Spleen (tissue), 11 donors: Measurements from ENCODE around the gene CPNE2. TPM values are rescaled to one million over a fixed set of nuclear protein-coding genes. Genes with fewer than 3 reads are reported as not detected.

Experiments used
- DNase-seq: peaks from one replicate; pipeline ENCODE4 v3.0.0-alpha.2; 2020
- H3K27ac ChIP-seq, 8 donors: fragments of 200-600 bp; sonication (generic) in 7 of 8; 1 replicate in 4 of 8; 2 replicates in 4 of 8; pipeline versions ENCODE4 v1.5.0 to v1.8.0; 2016 to 2021; ENCODE audit warnings: inconsistent platforms in 4 of 8, mild to moderate bottlenecking in 4 of 8, moderate library complexity in 1 of 8
- H3K27me3 ChIP-seq, 7 donors: fragments of 200-600 bp; sonication (generic) in 6 of 7; replicated peaks in 1 of 7; 1 replicate in 4 of 7; 2 replicates in 3 of 7; pipeline versions ENCODE4 v1.5.0 to v1.8.0; 2016 to 2021; ENCODE audit warnings: inconsistent platforms in 3 of 7, mild to moderate bottlenecking in 1 of 7
- H3K36me3 ChIP-seq, 6 donors: fragments of 200-600 bp; sonication (generic) in 5 of 6; 1 replicate in 4 of 6; 2 replicates in 2 of 6; pipeline versions ENCODE4 v1.5.0 to v1.8.0; 2016 to 2021; ENCODE audit warnings: inconsistent platforms in 2 of 6
- H3K4me1 ChIP-seq, 6 donors: fragments of 200-600 bp; sonication (generic) in 5 of 6; 1 replicate in 3 of 6; 2 replicates in 3 of 6; pipeline versions ENCODE4 v1.5.0 to v1.8.0; 2016 to 2021; ENCODE audit warnings: inconsistent platforms in 3 of 6
- H3K4me3 ChIP-seq, 8 donors: fragments of 200-600 bp; sonication (generic) in 7 of 8; 1 replicate in 4 of 8; 2 replicates in 4 of 8; pipeline versions ENCODE4 v1.5.0 to v1.8.0; 2016 to 2021; ENCODE audit warnings: inconsistent platforms in 4 of 8, mild to moderate bottlenecking in 4 of 8, moderate library complexity in 2 of 8
- H3K9me3 ChIP-seq, 8 donors: fragments of 200-600 bp; sonication (generic) in 7 of 8; 1 replicate in 4 of 8; 2 replicates in 4 of 8; pipeline versions ENCODE4 v1.5.0 to v1.8.0; 2016 to 2021; ENCODE audit warnings: inconsistent platforms in 4 of 8
- CTCF ChIP-seq, 11 experiments: fragments of 200-600 bp in 7 of 11; fragments of 450-650 bp in 4 of 11; sonication (generic) in 4 of 11; IDR thresholded peaks in 8 of 11; conservative IDR thresholded peaks in 3 of 11; 1 replicate in 7 of 11; 2 replicates in 4 of 11; pipeline versions ENCODE4 v1.4.0 to v1.8.0; 2016 to 2021; ENCODE audit warnings: antibody characterized with exemption in 11 of 11, inconsistent platforms in 4 of 11, mild to moderate bottlenecking in 1 of 11
- POLR2A ChIP-seq, 3 donors: fragments of 450-650 bp; IDR thresholded peaks; one replicate each; pipeline ENCODE4 v1.5.1; 2017; ENCODE audit warnings: antibody characterized with exemption in 3 of 3, mild to moderate bottlenecking in 1 of 3
- POLR2AphosphoS5 ChIP-seq, 3 donors: sonication (generic); formaldehyde crosslinking; IDR thresholded peaks; one replicate each; pipeline ENCODE4 v1.5.1; 2017; ENCODE audit warnings: antibody characterized with exemption in 3 of 3
- WGBS, 5 donors: extraction: QIAGEN DNeasy Blood & Tissue Kit in 3 of 5; methylation state at CpG; one replicate each; pipeline versions ENCODE4 v1.1.5 to v1.1.7; 2013 to 2018; 5-methylcytosine and 5-hydroxymethylcytosine counted together
- intact Hi-C: fragments of 100-400 bp; cut with DNase I; formaldehyde crosslinking; loops from one replicate; pipeline ENCODE4 v1.15.0; 2023; ENCODE audit warnings: low total_unique reads
- polyA plus RNA-seq, 3 donors: library from polyadenylated mRNA; stranded (reverse); fragments of 200-250 nt; gene quantifications; one replicate each; pipeline ENCODE4 v1.2.1, GENCODE V29; 2013
- total RNA-seq, 7 donors: library from RNA; depleted of rRNA in 3 of 7; stranded (reverse); fragments of >200 nt in 3 of 7; fragmentation: NEBNext Ultra II Directional in 4 of 7; extraction: Animal tissue kit (Norgen Biotek cat#: 25700) in 4 of 7; gene quantifications; one replicate each; pipeline versions ENCODE4 v1.1.0 to v1.2.1, GENCODE V29; 2016 to 2021
- donor health status: healthy with polysubstance abuse.
- donor health status: DM: no; HTN: no; CAD: no; lungs with moderate emphysema.
- donor health status: DM: no; HTN: no; CAD: no.
- donor health status: Bipolar disorder and iron deficiency.
- donor health status: healthy.
- donor health status: DM: no; HTN: no; CAD: no.
- donor health status: DM: yes; HTN: yes; CAD: no.

Gene CPNE2
- total and polyA plus RNA-seq, 10 donors, result 13.3 to 46.5 (median 31.8) TPM

DNA sequence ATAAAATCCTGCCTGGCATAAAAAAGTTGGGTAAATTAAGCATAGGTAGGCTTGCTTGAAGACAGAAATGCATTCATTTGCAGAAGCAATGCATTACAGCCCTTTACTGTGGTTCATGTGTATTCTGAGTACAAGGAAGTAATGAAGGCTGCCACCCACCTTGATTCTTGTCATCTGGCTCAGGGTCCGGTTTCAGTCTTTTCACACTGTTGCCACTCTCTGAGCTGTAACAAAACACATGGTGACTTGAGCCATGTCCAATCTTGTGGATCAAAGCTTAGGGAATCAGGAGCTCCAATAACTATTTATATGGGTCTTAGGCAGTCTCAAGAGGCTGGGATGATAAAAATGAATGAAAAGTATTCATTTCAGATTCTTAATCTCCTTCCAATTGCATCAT is 71.5 kb downstream of the CPNE2 start:
- Histone ChIP-seq H3K9me3 (no peaks in the 10 kb centered on the region), H3K4me1 (peaks cover 0 to 50% (median 28%) of the 10 kb centered on the region in 6 donors), H3K27me3 (no peaks in the 10 kb centered on the region), H3K36me3 (peaks cover 0 to 94% (median 54%) of the 10 kb centered on the region in 6 donors), H3K27ac (no peak overlapping the region), H3K4me3 (no peak overlapping the region)
- DNase-seq, result no peak
- TF ChIP-seq CTCF (IDR thresholded peaks at IDR 0.05 in 8 of 11, conservative IDR thresholded peaks at IDR 0.05 in 3 of 11), result no peak
- TF ChIP-seq POLR2AphosphoS5 (IDR thresholded peaks at IDR 0.05), result no peak
- TF ChIP-seq POLR2A (IDR thresholded peaks at IDR 0.05), result no peak
- WGBS, 5 donors, result 55 to 91% (median 80%) methylated on average over 1 of the region's 1 CpG
- intact Hi-C loops, result loop anchor here (10.0 kb wide), 1 partner anchor 79 kb away; no protein-coding TSS in a partner anchor

GRCh38 chr16:57165483-57165882 is 73.1 kb downstream of the CPNE2 start:
- intact Hi-C loops, result loop anchor here (10.0 kb wide), 1 partner anchor 81 kb away; no protein-coding TSS in a partner anchor
- no peak for DNase-seq
- WGBS, 5 donors, result 80 to 95% (median 89%) methylated on average over 5 of the region's 5 CpGs

GRCh38 chr16:57165938-57166337 is 73.6 kb downstream of the CPNE2 start:
- peaks cover 0 to 35% (median 25%) of the 10 kb centered on the region in 6 donors for H3K4me1 ChIP-seq
- intact Hi-C loops, result loop anchor here (10.0 kb wide), 1 partner anchor 81 kb away; no protein-coding TSS in a partner anchor
- H3K27ac ChIP-seq, result peak overlapping the region in 4 of 8 donors; percentile 38 to 79 (median 72)
- 68 to 89% (median 77%) methylated on average over 3 of the region's 3 CpGs for WGBS, 5 donors
- no peaks in the 10 kb centered on the region for H3K27me3 ChIP-seq
- H3K9me3 ChIP-seq, result no peaks in the 10 kb centered on the region
- H3K36me3 ChIP-seq, result peaks cover 0 to 94% (median 67%) of the 10 kb centered on the region in 6 donors
- TF ChIP-seq POLR2A (IDR thresholded peaks at IDR 0.05) (no peak), CTCF (IDR thresholded peaks at IDR 0.05 in 8 of 11, conservative IDR thresholded peaks at IDR 0.05 in 3 of 11) (no peak), POLR2AphosphoS5 (IDR thresholded peaks at IDR 0.05) (no peak)
- DNase-seq, result no peak
- no peak overlapping the region for H3K4me3 ChIP-seq

More at GRCh38 chr16:57165483-57165882, 73.1 kb downstream of the CPNE2 start:
- peak overlapping the region in 2 of 8 donors; percentile 38 to 79 for H3K27ac ChIP-seq
- no peaks in the 10 kb centered on the region for H3K9me3 ChIP-seq
- TF ChIP-seq POLR2AphosphoS5 (IDR thresholded peaks at IDR 0.05) (no peak), CTCF (IDR thresholded peaks at IDR 0.05 in 8 of 11, conservative IDR thresholded peaks at IDR 0.05 in 3 of 11) (no peak), POLR2A (IDR thresholded peaks at IDR 0.05) (no peak)
- H3K27me3 ChIP-seq, result no peaks in the 10 kb centered on the region
- H3K4me3 ChIP-seq, result no peak overlapping the region
- peaks cover 0 to 94% (median 65%) of the 10 kb centered on the region in 6 donors for H3K36me3 ChIP-seq
- peaks cover 0 to 39% (median 25%) of the 10 kb centered on the region in 6 donors for H3K4me1 ChIP-seq

GRCh38 chr16:57166451-57166850 is 74.1 kb downstream of the CPNE2 start:
- TF ChIP-seq POLR2A (IDR thresholded peaks at IDR 0.05) (no peak), POLR2AphosphoS5 (IDR thresholded peaks at IDR 0.05) (no peak), CTCF (IDR thresholded peaks at IDR 0.05 in 8 of 11, conservative IDR thresholded peaks at IDR 0.05 in 3 of 11) (no peak)
- Histone ChIP-seq H3K9me3 (no peaks in the 10 kb centered on the region), H3K4me3 (no peak overlapping the region), H3K36me3 (peaks cover 0 to 94% (median 68%) of the 10 kb centered on the region in 6 donors), H3K4me1 (peaks cover 0 to 32% (median 24%) of the 10 kb centered on the region in 6 donors), H3K27me3 (no peaks in the 10 kb centered on the region), H3K27ac (peak overlapping the region in 6 of 8 donors; percentile 37 to 79 (median 56))
- no peak for DNase-seq
- intact Hi-C loops, result loop anchor here (10.0 kb wide), 1 partner anchor 82 kb away; no protein-coding TSS in a partner anchor
